Neural cell (in vitro differentiated cells): Measurements from ENCODE around the gene KCND2. TPM values are rescaled to one million over a fixed set of nuclear protein-coding genes. Genes with fewer than 3 reads are reported as not detected.

Source experiments
- H2AFZ ChIP-seq: fragments of 200-600, 300-800 bp; sonication (generic), shearing (Covaris generic); 2 replicates; pipeline ENCODE4 v1.6.0; 2014; ENCODE audit warnings: low read depth, mild to moderate bottlenecking, antibody characterized with exemption, low read length, moderate library complexity
- H3F3A ChIP-seq: fragments of 200-600 bp; shearing (Covaris generic); 2 replicates; pipeline ENCODE4 v1.6.1; 2016; ENCODE audit warnings: mild to moderate bottlenecking, moderate library complexity, mixed read lengths, antibody characterized with exemption, low read length; ENCODE audit not compliant: insufficient read depth, poor library complexity, severe bottlenecking
- H3K27ac ChIP-seq: fragments of 200-600, 300-800 bp; sonication (generic), shearing (Covaris generic); 2 replicates; pipeline ENCODE4 v1.5.1; 2014; ENCODE audit warnings: mild to moderate bottlenecking, low read length, moderate library complexity
- H3K27me3 ChIP-seq: fragments of 300-800, 200-600 bp; sonication (generic), shearing (Covaris generic); 2 replicates; pipeline ENCODE4 v1.6.0; 2014; ENCODE audit warnings: mild to moderate bottlenecking, low read depth, low read length, moderate library complexity; ENCODE audit not compliant: insufficient read depth
- H3K36me3 ChIP-seq: fragments of 300-800, 200-600 bp; sonication (generic), shearing (Covaris generic); 2 replicates; pipeline ENCODE4 v1.5.1; 2014; ENCODE audit warnings: mild to moderate bottlenecking, antibody characterized with exemption, low read length, moderate library complexity; ENCODE audit not compliant: insufficient read depth
- H3K4me2 ChIP-seq: fragments of 300-800, 200-600 bp; sonication (generic), shearing (Covaris generic); 2 replicates; pipeline ENCODE4 v1.6.0; 2014; ENCODE audit warnings: mild to moderate bottlenecking, low read length
- H3K4me3 ChIP-seq: fragments of 300-800, 200-600 bp; sonication (generic), shearing (Covaris generic); 2 replicates; pipeline ENCODE4 v1.5.1; 2014; ENCODE audit warnings: mild to moderate bottlenecking, low read length, moderate library complexity
- H3K79me2 ChIP-seq: fragments of 200-600 bp; shearing (Covaris generic); replicated peaks from 2 replicates; pipeline ENCODE4 v1.6.0; 2014; ENCODE audit warnings: mild to moderate bottlenecking, low read length, moderate library complexity; ENCODE audit not compliant: insufficient read depth
- H3K9ac ChIP-seq: fragments of 300-800, 200-600 bp; sonication (generic), shearing (Covaris generic); 2 replicates; pipeline ENCODE4 v1.6.1; 2016; ENCODE audit warnings: mild to moderate bottlenecking, low read length, mixed read lengths
- H3K9me2 ChIP-seq: fragments of 200-600 bp; shearing (Covaris generic); 2 replicates; pipeline ENCODE4 v1.6.1; 2016; ENCODE audit warnings: mild to moderate bottlenecking, low read length, mixed read lengths; ENCODE audit not compliant: insufficient read depth
- H3K9me3 ChIP-seq: fragments of 200-600, 300-800 bp; sonication (generic), shearing (Covaris generic); 2 replicates; pipeline ENCODE4 v1.6.1; 2016; ENCODE audit warnings: mild to moderate bottlenecking, mixed run types, low read length, moderate library complexity, mixed read lengths
- H4K20me1 ChIP-seq: fragments of 200-600 bp; shearing (Covaris generic); 2 replicates; pipeline ENCODE4 v1.6.1; 2016; ENCODE audit warnings: mild to moderate bottlenecking, mixed run types; ENCODE audit not compliant: insufficient read depth
- EP300 ChIP-seq: fragments of 450-650 bp; conservative IDR thresholded peaks from 2 replicates; pipeline ENCODE4 v1.6.1; 2014; ENCODE audit warnings: antibody characterized with exemption, mild to moderate bottlenecking, moderate library complexity; ENCODE audit not compliant: poor library complexity, severe bottlenecking
- EZH2 ChIP-seq: fragments of 200-600, 300-800 bp; shearing (Covaris generic), sonication (generic); IDR thresholded peaks from 2 replicates; pipeline ENCODE4 v1.6.1; 2014; ENCODE audit warnings: antibody characterized with exemption, low read length, borderline replicate concordance, mild to moderate bottlenecking; ENCODE audit not compliant: insufficient read depth, poor library complexity, severe bottlenecking
- MXI1 ChIP-seq: fragments of 450-650 bp; conservative IDR thresholded peaks from 2 replicates; pipeline ENCODE4 v1.6.1; 2014; ENCODE audit warnings: antibody characterized with exemption, mild to moderate bottlenecking; ENCODE audit not compliant: poor library complexity, severe bottlenecking
- POLR2AphosphoS5 ChIP-seq: IDR thresholded peaks from 2 replicates; pipeline ENCODE4 v1.6.1; 2012
- RAD21 ChIP-seq: fragments of 450-650 bp; conservative IDR thresholded peaks from 2 replicates; pipeline ENCODE4 v1.6.1; 2014; ENCODE audit warnings: antibody characterized with exemption, mild to moderate bottlenecking, moderate library complexity
- SMC3 ChIP-seq: fragments of 450-650 bp; conservative IDR thresholded peaks from 2 replicates; pipeline ENCODE4 v1.6.1; 2014; ENCODE audit warnings: antibody characterized with exemption, mild to moderate bottlenecking, moderate library complexity; ENCODE audit not compliant: poor library complexity
- TAF1 ChIP-seq: IDR thresholded peaks from 2 replicates; pipeline ENCODE4 v1.6.1; 2012; ENCODE audit warnings: low read depth
- polyA plus RNA-seq: library from polyadenylated mRNA; depleted of rRNA; stranded (reverse); fragments of >200 nt; gene quantifications from 2 replicates; pipeline ENCODE4 v1.2.3, GENCODE V29; 2014
- TF ChIP-seq, protein P1 (sequence below): IDR thresholded peaks from 2 replicates; pipeline ENCODE4 v1.6.1; 2012; ENCODE audit warnings: borderline replicate concordance
- TF ChIP-seq, protein P2 (sequence below): fragments of 450-650 bp; IDR thresholded peaks from 2 replicates; pipeline ENCODE4 v1.5.1; 2014; ENCODE audit warnings: antibody characterized with exemption, mild to moderate bottlenecking, moderate library complexity; ENCODE audit not compliant: poor library complexity, severe bottlenecking

KCND2 gene
- polyA plus RNA-seq, 1 donor from 2014 or later, result 11.0 TPM

- no peaks in the 10 kb centered on the region for H4K20me1 ChIP-seq
- H3K9me3 ChIP-seq, result no peaks in the 10 kb centered on the region
- no peaks in the 10 kb centered on the region for H3F3A ChIP-seq
- no peak overlapping the region for H3K27ac ChIP-seq
- H2AFZ ChIP-seq, result no peak overlapping the region
- H3K9ac ChIP-seq, result no peak overlapping the region
- TF ChIP-seq MXI1 (no peak), EP300 (no peak), POLR2AphosphoS5 (no peak), SMC3 (no peak), EZH2 (no peak), RAD21 (no peak), TAF1 (no peak)
- TF ChIP-seq, protein P1, sequence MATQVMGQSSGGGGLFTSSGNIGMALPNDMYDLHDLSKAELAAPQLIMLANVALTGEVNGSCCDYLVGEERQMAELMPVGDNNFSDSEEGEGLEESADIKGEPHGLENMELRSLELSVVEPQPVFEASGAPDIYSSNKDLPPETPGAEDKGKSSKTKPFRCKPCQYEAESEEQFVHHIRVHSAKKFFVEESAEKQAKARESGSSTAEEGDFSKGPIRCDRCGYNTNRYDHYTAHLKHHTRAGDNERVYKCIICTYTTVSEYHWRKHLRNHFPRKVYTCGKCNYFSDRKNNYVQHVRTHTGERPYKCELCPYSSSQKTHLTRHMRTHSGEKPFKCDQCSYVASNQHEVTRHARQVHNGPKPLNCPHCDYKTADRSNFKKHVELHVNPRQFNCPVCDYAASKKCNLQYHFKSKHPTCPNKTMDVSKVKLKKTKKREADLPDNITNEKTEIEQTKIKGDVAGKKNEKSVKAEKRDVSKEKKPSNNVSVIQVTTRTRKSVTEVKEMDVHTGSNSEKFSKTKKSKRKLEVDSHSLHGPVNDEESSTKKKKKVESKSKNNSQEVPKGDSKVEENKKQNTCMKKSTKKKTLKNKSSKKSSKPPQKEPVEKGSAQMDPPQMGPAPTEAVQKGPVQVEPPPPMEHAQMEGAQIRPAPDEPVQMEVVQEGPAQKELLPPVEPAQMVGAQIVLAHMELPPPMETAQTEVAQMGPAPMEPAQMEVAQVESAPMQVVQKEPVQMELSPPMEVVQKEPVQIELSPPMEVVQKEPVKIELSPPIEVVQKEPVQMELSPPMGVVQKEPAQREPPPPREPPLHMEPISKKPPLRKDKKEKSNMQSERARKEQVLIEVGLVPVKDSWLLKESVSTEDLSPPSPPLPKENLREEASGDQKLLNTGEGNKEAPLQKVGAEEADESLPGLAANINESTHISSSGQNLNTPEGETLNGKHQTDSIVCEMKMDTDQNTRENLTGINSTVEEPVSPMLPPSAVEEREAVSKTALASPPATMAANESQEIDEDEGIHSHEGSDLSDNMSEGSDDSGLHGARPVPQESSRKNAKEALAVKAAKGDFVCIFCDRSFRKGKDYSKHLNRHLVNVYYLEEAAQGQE, result no peak
- TF ChIP-seq, protein P2, sequence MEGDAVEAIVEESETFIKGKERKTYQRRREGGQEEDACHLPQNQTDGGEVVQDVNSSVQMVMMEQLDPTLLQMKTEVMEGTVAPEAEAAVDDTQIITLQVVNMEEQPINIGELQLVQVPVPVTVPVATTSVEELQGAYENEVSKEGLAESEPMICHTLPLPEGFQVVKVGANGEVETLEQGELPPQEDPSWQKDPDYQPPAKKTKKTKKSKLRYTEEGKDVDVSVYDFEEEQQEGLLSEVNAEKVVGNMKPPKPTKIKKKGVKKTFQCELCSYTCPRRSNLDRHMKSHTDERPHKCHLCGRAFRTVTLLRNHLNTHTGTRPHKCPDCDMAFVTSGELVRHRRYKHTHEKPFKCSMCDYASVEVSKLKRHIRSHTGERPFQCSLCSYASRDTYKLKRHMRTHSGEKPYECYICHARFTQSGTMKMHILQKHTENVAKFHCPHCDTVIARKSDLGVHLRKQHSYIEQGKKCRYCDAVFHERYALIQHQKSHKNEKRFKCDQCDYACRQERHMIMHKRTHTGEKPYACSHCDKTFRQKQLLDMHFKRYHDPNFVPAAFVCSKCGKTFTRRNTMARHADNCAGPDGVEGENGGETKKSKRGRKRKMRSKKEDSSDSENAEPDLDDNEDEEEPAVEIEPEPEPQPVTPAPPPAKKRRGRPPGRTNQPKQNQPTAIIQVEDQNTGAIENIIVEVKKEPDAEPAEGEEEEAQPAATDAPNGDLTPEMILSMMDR, result no peak
- H3K4me3 ChIP-seq, result no peak overlapping the region
- no peaks in the 10 kb centered on the region for H3K9me2 ChIP-seq
- H3K27me3 ChIP-seq, result no peaks in the 10 kb centered on the region
- no peaks in the 10 kb centered on the region for H3K36me3 ChIP-seq
- H3K79me2 ChIP-seq, result no peaks in the 10 kb centered on the region
- H3K4me2 ChIP-seq, result no peak overlapping the region
Measured at GRCh38 chr7:120526902-120527509, 254.0 kb downstream of the KCND2 start.

DNA sequence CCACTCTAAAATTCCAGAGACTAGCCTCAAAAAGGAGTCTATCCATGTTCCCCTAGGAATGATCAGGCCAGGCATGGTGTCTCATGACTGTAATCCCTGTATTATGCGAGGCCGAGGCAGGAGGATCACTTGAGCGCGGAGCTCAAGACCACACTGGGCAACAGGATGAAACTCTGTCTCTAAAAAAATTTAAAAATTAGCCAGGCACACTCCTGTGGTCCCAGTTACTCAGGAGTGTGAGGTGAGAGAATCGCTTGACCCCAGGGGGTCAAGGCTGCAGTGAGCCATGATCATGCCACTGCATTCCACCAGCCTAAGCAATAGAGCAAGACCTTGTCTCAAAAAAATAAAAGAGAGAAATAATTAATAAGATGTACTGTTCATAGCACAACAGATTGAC is 256.8 kb downstream of the KCND2 start:
- Histone ChIP-seq H3F3A (no peaks in the 10 kb centered on the region), H2AFZ (no peak overlapping the region), H3K9me3 (no peaks in the 10 kb centered on the region), H3K36me3 (no peaks in the 10 kb centered on the region), H3K27ac (no peak overlapping the region), H3K79me2 (no peaks in the 10 kb centered on the region), H4K20me1 (no peaks in the 10 kb centered on the region), H3K4me3 (no peak overlapping the region), H3K27me3 (no peaks in the 10 kb centered on the region), H3K9ac (no peak overlapping the region), H3K4me2 (no peak overlapping the region), H3K9me2 (no peaks in the 10 kb centered on the region)
- TF ChIP-seq EP300, result no peak
- TF ChIP-seq, protein P1, result no peak
- no peak for TF ChIP-seq RAD21
- no peak for TF ChIP-seq MXI1
- no peak for TF ChIP-seq TAF1
- TF ChIP-seq SMC3, result no peak
- no peak for TF ChIP-seq POLR2AphosphoS5
- TF ChIP-seq, protein P2, result no peak
- no peak for TF ChIP-seq EZH2
